Muscle layer of colon (tissue), 2 donors: ENCODE results near the gene LSAMP.

ENCODE experiments used
- H3K27ac ChIP-seq: one replicate; pipeline ENCODE4 v1.7.0; 2013; ENCODE audit warnings: low read depth, mild to moderate bottlenecking, low read length, moderate library complexity
- H3K27me3 ChIP-seq, 2 donors: one replicate each; pipeline ENCODE4 v1.7.0; 2013; ENCODE audit warnings: low read length in 2 of 2, mild to moderate bottlenecking in 2 of 2; ENCODE audit not compliant: insufficient read depth in 2 of 2, control insufficient read depth in 1 of 2
- H3K36me3 ChIP-seq: one replicate; pipeline ENCODE4 v1.7.0; 2013; ENCODE audit warnings: mild to moderate bottlenecking, low read length; ENCODE audit not compliant: insufficient read depth
- H3K4me1 ChIP-seq: one replicate; pipeline ENCODE4 v1.7.0; 2013; ENCODE audit warnings: mild to moderate bottlenecking, low read length; ENCODE audit not compliant: insufficient read depth
- H3K4me3 ChIP-seq, 2 donors: one replicate each; pipeline ENCODE4 v1.7.0; 2013; ENCODE audit warnings: low read length in 2 of 2, low read depth in 1 of 2, mild to moderate bottlenecking in 1 of 2, moderate library complexity in 1 of 2
- H3K9ac ChIP-seq: one replicate; pipeline ENCODE4 v1.7.0; 2013; ENCODE audit warnings: low read length
- H3K9me3 ChIP-seq: one replicate; pipeline ENCODE4 v1.7.0; 2013; ENCODE audit warnings: mild to moderate bottlenecking, low read length
- donor health status: abdominal sarcoma.
- donor health status: Adenocarcinoma of cecum.

Gene LSAMP

GRCh38 chr3:115831864-115832263 lies 613.4 kb downstream of the LSAMP start:
- Histone ChIP-seq H3K9me3 (no peaks in the 10 kb centered on the region), H3K4me3 (no peak overlapping the region), H3K36me3 (no peaks in the 10 kb centered on the region), H3K9ac (no peak overlapping the region), H3K4me1 (no peaks in the 10 kb centered on the region), H3K27me3 (no peaks in the 10 kb centered on the region), H3K27ac (no peak overlapping the region)

- Histone ChIP-seq H3K4me3 (no peak overlapping the region), H3K9me3 (no peaks in the 10 kb centered on the region), H3K27ac (no peak overlapping the region), H3K4me1 (no peaks in the 10 kb centered on the region), H3K36me3 (no peaks in the 10 kb centered on the region), H3K9ac (no peak overlapping the region), H3K27me3 (no peaks in the 10 kb centered on the region)
Observed at GRCh38 chr3:115830764-115831395, 614.4 kb downstream of the LSAMP start.

- H3K4me3 ChIP-seq, result no peak overlapping the region
- H3K9ac ChIP-seq, result no peak overlapping the region
- H3K36me3 ChIP-seq, result no peaks in the 10 kb centered on the region
- H3K4me1 ChIP-seq, result no peaks in the 10 kb centered on the region
- no peak overlapping the region for H3K27ac ChIP-seq
- H3K9me3 ChIP-seq, result no peaks in the 10 kb centered on the region
- no peaks in the 10 kb centered on the region for H3K27me3 ChIP-seq
Observed at GRCh38 chr3:115828401-115828800, 616.9 kb downstream of the LSAMP start.

GRCh38 chr3:115827495-115827894 lies 617.8 kb downstream of the LSAMP start:
- Histone ChIP-seq H3K4me3 (no peak overlapping the region), H3K9ac (no peak overlapping the region), H3K27ac (no peak overlapping the region), H3K9me3 (no peaks in the 10 kb centered on the region), H3K36me3 (no peaks in the 10 kb centered on the region), H3K27me3 (no peaks in the 10 kb centered on the region), H3K4me1 (no peaks in the 10 kb centered on the region)

GRCh38 chr3:115825046-115825445 lies 620.2 kb downstream of the LSAMP start:
- no peaks in the 10 kb centered on the region for H3K4me1 ChIP-seq

GRCh38 chr3:115823083-115823482 lies 622.2 kb downstream of the LSAMP start:
- Histone ChIP-seq H3K36me3 (no peaks in the 10 kb centered on the region), H3K27ac (no peak overlapping the region)

More at GRCh38 chr3:115825046-115825445, 620.2 kb downstream of the LSAMP start:
- Histone ChIP-seq H3K9ac (no peak overlapping the region), H3K36me3 (no peaks in the 10 kb centered on the region), H3K9me3 (no peaks in the 10 kb centered on the region), H3K27me3 (no peaks in the 10 kb centered on the region), H3K4me3 (no peak overlapping the region), H3K27ac (no peak overlapping the region)

GRCh38 chr3:115822579-115822978 lies 622.7 kb downstream of the LSAMP start:
- no peak overlapping the region for H3K4me3 ChIP-seq
- H3K9me3 ChIP-seq, result no peaks in the 10 kb centered on the region
- no peak overlapping the region for H3K9ac ChIP-seq
- H3K4me1 ChIP-seq, result no peaks in the 10 kb centered on the region
- no peaks in the 10 kb centered on the region for H3K27me3 ChIP-seq
- H3K36me3 ChIP-seq, result no peaks in the 10 kb centered on the region
- no peak overlapping the region for H3K27ac ChIP-seq

More at GRCh38 chr3:115823083-115823482, 622.2 kb downstream of the LSAMP start:
- no peak overlapping the region for H3K9ac ChIP-seq
- H3K4me1 ChIP-seq, result no peaks in the 10 kb centered on the region
- H3K9me3 ChIP-seq, result no peaks in the 10 kb centered on the region
- H3K4me3 ChIP-seq, result no peak overlapping the region
- no peaks in the 10 kb centered on the region for H3K27me3 ChIP-seq

- Histone ChIP-seq H3K27me3 (no peaks in the 10 kb centered on the region), H3K27ac (no peak overlapping the region), H3K9me3 (no peaks in the 10 kb centered on the region), H3K9ac (no peak overlapping the region), H3K4me1 (no peaks in the 10 kb centered on the region), H3K36me3 (no peaks in the 10 kb centered on the region), H3K4me3 (no peak overlapping the region)
Observed at GRCh38 chr3:115819785-115820384, 625.4 kb downstream of the LSAMP start.

- Histone ChIP-seq H3K9me3 (no peaks in the 10 kb centered on the region), H3K27ac (no peak overlapping the region), H3K36me3 (no peaks in the 10 kb centered on the region), H3K4me3 (no peak overlapping the region), H3K27me3 (no peaks in the 10 kb centered on the region), H3K9ac (no peak overlapping the region), H3K4me1 (no peaks in the 10 kb centered on the region)
Observed at GRCh38 chr3:115814778-115815380, 630.4 kb downstream of the LSAMP start.

- Histone ChIP-seq H3K4me3 (no peak overlapping the region), H3K9ac (no peak overlapping the region), H3K9me3 (no peaks in the 10 kb centered on the region), H3K27ac (no peak overlapping the region), H3K36me3 (no peaks in the 10 kb centered on the region), H3K27me3 (no peaks in the 10 kb centered on the region), H3K4me1 (peaks cover 6% of the 10 kb centered on the region)
Observed at GRCh38 chr3:115814006-115814405, 631.3 kb downstream of the LSAMP start.

- Histone ChIP-seq H3K27me3 (no peaks in the 10 kb centered on the region), H3K27ac (no peak overlapping the region), H3K9ac (no peak overlapping the region), H3K9me3 (no peaks in the 10 kb centered on the region), H3K36me3 (no peaks in the 10 kb centered on the region), H3K4me3 (no peak overlapping the region), H3K4me1 (peaks cover 14% of the 10 kb centered on the region)
Observed at GRCh38 chr3:115808816-115809215, 636.5 kb downstream of the LSAMP start.

GRCh38 chr3:115808244-115808643 lies 637.0 kb downstream of the LSAMP start:
- Histone ChIP-seq H3K27ac (no peak overlapping the region), H3K4me3 (no peak overlapping the region), H3K27me3 (no peaks in the 10 kb centered on the region), H3K4me1 (peaks cover 14% of the 10 kb centered on the region), H3K9ac (no peak overlapping the region), H3K9me3 (no peaks in the 10 kb centered on the region), H3K36me3 (no peaks in the 10 kb centered on the region)
